Upper lobe of left lung (tissue), 6 donors: ENCODE measurements around the gene DLL3. TPM values are rescaled to one million over a fixed set of nuclear protein-coding genes. Genes with fewer than 3 reads are reported as not detected.

Source experiments
- ATAC-seq, 2 donors: fragments of 200-7000 bp; cut with Tn5 transposase; one replicate each; pipeline ENCODE4 v1.9.1; 2022; ENCODE audit warnings: mild to moderate bottlenecking in 2 of 2, moderate library complexity in 2 of 2; ENCODE audit not compliant: low FRiP score in 2 of 2
- DNase-seq, 2 donors: peaks; one replicate each; pipeline ENCODE4 v3.0.0-alpha.2; 2019 to 2020
- H3K27ac ChIP-seq, 4 donors: fragments of 200-600 bp; sonication (generic); one replicate each; pipeline ENCODE4 v1.5.1; 2016 to 2019
- H3K27me3 ChIP-seq, 4 donors: fragments of 200-600 bp; sonication (generic); one replicate each; pipeline ENCODE4 v1.5.1; 2017 to 2019
- H3K36me3 ChIP-seq, 4 donors: fragments of 200-600 bp; sonication (generic); one replicate each; pipeline ENCODE4 v1.5.1; 2016 to 2019
- H3K4me1 ChIP-seq, 4 donors: fragments of 200-600 bp; sonication (generic); one replicate each; pipeline ENCODE4 v1.5.1; 2018 to 2019
- H3K4me3 ChIP-seq, 4 donors: fragments of 200-600 bp; sonication (generic); one replicate each; pipeline ENCODE4 v1.5.1; 2017 to 2019; ENCODE audit warnings: mild to moderate bottlenecking in 2 of 4, moderate library complexity in 1 of 4
- H3K9me3 ChIP-seq, 4 donors: fragments of 200-600 bp; sonication (generic); one replicate each; pipeline ENCODE4 v1.5.1; 2018 to 2019
- CTCF ChIP-seq, 6 experiments: fragments of 450-650 bp in 4 of 6; fragments of 200-600 bp in 2 of 6; sonication (generic) in 2 of 6; IDR thresholded peaks; one replicate each; pipeline ENCODE4 v1.5.1; 2016 to 2019; ENCODE audit warnings: antibody characterized with exemption in 6 of 6
- EP300 ChIP-seq, 4 donors: sonication (generic); formaldehyde crosslinking; IDR thresholded peaks; one replicate each; pipeline ENCODE4 v1.5.1; 2017; ENCODE audit warnings: antibody characterized with exemption in 4 of 4, control low read depth in 2 of 4
- POLR2A ChIP-seq, 4 donors: fragments of 450-650 bp; IDR thresholded peaks; one replicate each; pipeline ENCODE4 v1.5.1; 2016 to 2017; ENCODE audit warnings: antibody characterized with exemption in 4 of 4, mild to moderate bottlenecking in 2 of 4
- POLR2AphosphoS5 ChIP-seq, 2 donors: sonication (generic); formaldehyde crosslinking; IDR thresholded peaks; one replicate each; pipeline ENCODE4 v1.5.1; 2017; ENCODE audit warnings: antibody characterized with exemption in 2 of 2
- WGBS, 2 donors: methylation state at CpG; one replicate each; pipeline ENCODE4 v1.1.5; 2017 to 2018; 5-methylcytosine and 5-hydroxymethylcytosine counted together
- total RNA-seq, 6 donors: library from RNA; depleted of rRNA in 4 of 6; stranded (reverse); fragments of >200 nt in 4 of 6; gene quantifications; one replicate each; pipeline versions ENCODE4 v1.1.0 to v1.2.1, GENCODE V29; 2016 to 2021
- donor health status: DM: no; HTN: no; CAD: no; lungs with moderate emphysema.
- donor health status: DM: no; HTN: yes; CAD: no; lungs with severe emphysema.

DLL3 gene
- total RNA-seq, 6 donors from 2014 or later, result not detected

- no peak for TF ChIP-seq POLR2A (IDR thresholded peaks at IDR 0.05)
- no peak for TF ChIP-seq CTCF (IDR thresholded peaks at IDR 0.05)
- no peak for TF ChIP-seq EP300 (IDR thresholded peaks at IDR 0.05)
- TF ChIP-seq POLR2AphosphoS5 (IDR thresholded peaks at IDR 0.05), result no peak
- Histone ChIP-seq H3K36me3 (no peaks in the 10 kb centered on the region), H3K27ac (no peak overlapping the region), H3K27me3 (peaks cover 0 to 22% (median 12%) of the 10 kb centered on the region in 4 donors), H3K9me3 (no peaks in the 10 kb centered on the region), H3K4me1 (peaks cover 2 to 10% (median 5%) of the 10 kb centered on the region in 4 donors), H3K4me3 (no peak overlapping the region)
- ATAC-seq (no peak), DNase-seq (no peak)
- WGBS, 2 donors, result 89 to 90% methylated on average over 6 to 9 of the region's 9 CpGs
Measured at GRCh38 chr19:39508629-39509028, 9.9 kb downstream of the DLL3 start.

GRCh38 chr19:39509233-39509632, 10.5 kb downstream of the DLL3 start:
- H3K27ac ChIP-seq, result no peak overlapping the region
- no peak for DNase-seq
- no peak for ATAC-seq
- peaks cover 2 to 10% (median 5%) of the 10 kb centered on the region in 4 donors for H3K4me1 ChIP-seq
- no peaks in the 10 kb centered on the region for H3K9me3 ChIP-seq
- no peak overlapping the region for H3K4me3 ChIP-seq
- 56 to 71% methylated on average over 1 to 2 of the region's 2 CpGs for WGBS, 2 donors
- H3K36me3 ChIP-seq, result no peaks in the 10 kb centered on the region
- no peak for TF ChIP-seq CTCF (IDR thresholded peaks at IDR 0.05)
- TF ChIP-seq POLR2A (IDR thresholded peaks at IDR 0.05), result no peak
- TF ChIP-seq EP300 (IDR thresholded peaks at IDR 0.05), result no peak
- peaks cover 0 to 27% (median 14%) of the 10 kb centered on the region in 4 donors for H3K27me3 ChIP-seq

- no peaks in the 10 kb centered on the region for H3K9me3 ChIP-seq
- DNase-seq, result no peak
- H3K4me1 ChIP-seq, result peaks cover 9 to 18% (median 12%) of the 10 kb centered on the region in 4 donors
- TF ChIP-seq EP300 (IDR thresholded peaks at IDR 0.05) (no peak), POLR2AphosphoS5 (IDR thresholded peaks at IDR 0.05) (no peak), POLR2A (IDR thresholded peaks at IDR 0.05) (no peak), CTCF (IDR thresholded peaks at IDR 0.05) (no peak)
- no peak overlapping the region for H3K4me3 ChIP-seq
- H3K27me3 ChIP-seq, result peaks cover 0 to 29% (median 17%) of the 10 kb centered on the region in 4 donors
- ATAC-seq, result no peak
- H3K27ac ChIP-seq, result no peak overlapping the region
- 48 to 59% methylated on average over 2 of the region's 2 CpGs for whole genome bisulfite sequencing, 2 donors
- no peaks in the 10 kb centered on the region for H3K36me3 ChIP-seq
Measured at GRCh38 chr19:39512988-39513387, 14.2 kb downstream of the DLL3 start.

GRCh38 chr19:39514840-39515550, 16.2 kb downstream of the DLL3 start, which contains the start of gene SELENOV:
SELENOV (plus strand) TSS chr19:39515139; CDS start chr19:39515213, 74 bp downstream.
- Histone ChIP-seq H3K4me3 (peak within 1 kb of the TSS in 3 of 4 donors; percentile 6 to 36 (median 19)), H3K36me3 (no peaks in the 10 kb centered on the region), H3K27ac (no peak within 1 kb of the TSS), H3K9me3 (no peaks in the 10 kb centered on the region), H3K27me3 (peaks cover 0 to 29% (median 16%) of the 10 kb centered on the region in 4 donors), H3K4me1 (peaks cover 9 to 18% (median 12%) of the 10 kb centered on the region in 4 donors)
- ATAC-seq (peak; percentile 9 to 25), DNase-seq (peak in 1 of 2 donors; percentile 79)
- TF ChIP-seq CTCF (IDR thresholded peaks at IDR 0.05) (no peak), POLR2A (IDR thresholded peaks at IDR 0.05) (no peak), EP300 (IDR thresholded peaks at IDR 0.05) (no peak), POLR2AphosphoS5 (IDR thresholded peaks at IDR 0.05) (no peak)
- 0 to 1% methylated on average over 10 to 32 of the region's 56 CpGs for WGBS, 2 donors
